PC-9 (cell line): ENCODE results near the gene ZFHX2. TPM values are rescaled to one million over a fixed set of nuclear protein-coding genes. Genes with fewer than 3 reads are reported as not detected.

Experiments
- BruUV-seq: library from RNA; stranded (reverse); fragments of 400-500 nt; replicated peaks from 2 replicates; lab custom pipeline; 2021; lab: Mats Ljungman, UMichigan
- CTCF ChIA-PET: fragments of 300-600 bp; sonication (Branson Sonifier 250); formaldehyde crosslinking; loops from one replicate; lab custom pipeline; 2022; ENCODE audit warnings: antibody characterized with exemption; lab: Charles Lee
- POLR2A ChIA-PET: fragments of 300-600 bp; sonication (Branson Sonifier 250); formaldehyde crosslinking; loops from one replicate; lab custom pipeline; 2022; ENCODE audit warnings: antibody characterized with exemption; ENCODE audit not compliant: unreplicated experiment; lab: Charles Lee
- DNase-seq, 2 experiments: peaks; one replicate each; pipeline versions ENCODE4 v3.0.0 to v3.0.0-alpha.2; 2015 to 2022; ENCODE audit warnings: mixed read lengths in 1 of 2
- H2AFZ ChIP-seq: fragments of 200-600 bp; sonication (generic); 2 replicates; pipeline ENCODE4 v1.8.1; 2017; ENCODE audit warnings: antibody characterized with exemption
- H3F3A ChIP-seq: fragments of 200-600 bp; sonication (generic); 2 replicates; pipeline ENCODE4 v1.8.1; 2017; ENCODE audit warnings: antibody characterized with exemption, mild to moderate bottlenecking, low read depth; ENCODE audit not compliant: insufficient read depth
- H3K27ac ChIP-seq: fragments of 200-600 bp; sonication (generic); 2 replicates; pipeline ENCODE4 v1.6.1; 2016; ENCODE audit warnings: mixed run types
- H3K27me3 ChIP-seq: fragments of 200-600 bp; sonication (generic); 2 replicates; pipeline ENCODE4 v1.6.1; 2016; ENCODE audit warnings: low read depth, mixed run types; ENCODE audit not compliant: insufficient read depth
- H3K36me3 ChIP-seq: fragments of 200-600 bp; sonication (generic); 2 replicates; pipeline ENCODE4 v1.6.1; 2016; ENCODE audit warnings: low read depth, mixed run types
- H3K4me1 ChIP-seq: fragments of 200-600 bp; sonication (generic); replicated peaks from 2 replicates; pipeline ENCODE4 v1.6.1; 2016; ENCODE audit warnings: mixed run types; ENCODE audit not compliant: insufficient read depth
- H3K4me2 ChIP-seq: fragments of 200-600 bp; sonication (generic); 2 replicates; pipeline ENCODE4 v1.6.1; 2017; ENCODE audit warnings: mixed run types
- H3K4me3 ChIP-seq: fragments of 200-600 bp; sonication (generic); 2 replicates; pipeline ENCODE4 v1.6.1; 2016; ENCODE audit warnings: mixed run types
- H3K79me2 ChIP-seq: fragments of 200-600 bp; sonication (generic); 2 replicates; pipeline ENCODE4 v1.6.1; 2017; ENCODE audit warnings: low read depth, mixed run types
- H3K9me2 ChIP-seq: fragments of 200-600 bp; sonication (generic); 2 replicates; pipeline ENCODE4 v1.8.1; 2017; ENCODE audit warnings: mild to moderate bottlenecking; ENCODE audit not compliant: insufficient read depth
- H3K9me3 ChIP-seq: fragments of 200-600 bp; sonication (generic); 2 replicates; pipeline ENCODE4 v1.8.1; 2016; ENCODE audit warnings: low read depth; ENCODE audit not compliant: insufficient read depth
- H4K20me1 ChIP-seq: fragments of 200-600 bp; sonication (generic); 2 replicates; pipeline ENCODE4 v1.8.1; 2017; ENCODE audit not compliant: insufficient read depth
- EZH2 ChIP-seq: fragments of 200-600 bp; sonication (generic); IDR thresholded peaks from 2 replicates; pipeline ENCODE4 v1.8.0; 2017; ENCODE audit warnings: antibody characterized with exemption, low read depth
- intact Hi-C: fragments of 100-400 bp; cut with micrococcal nuclease; formaldehyde crosslinking; loops from one replicate; pipeline ENCODE4 v1.10.0; 2022; ENCODE audit not compliant: unreplicated experiment
- total RNA-seq: library from RNA; stranded (reverse); gene quantifications from 2 replicates; pipeline ENCODE4 v1.2.3, GENCODE V29; 2021
- TF ChIP-seq, protein P1 (sequence below): fragments of 200-600 bp; sonication (generic); conservative IDR thresholded peaks from 2 replicates; pipeline ENCODE4 v1.6.1; 2017; ENCODE audit warnings: mixed run types, antibody characterized with exemption, mild to moderate bottlenecking, moderate library complexity

ZFHX2 gene
- total RNA-seq, 1 experiment from 2014 or later, result 5.3 TPM

DNA sequence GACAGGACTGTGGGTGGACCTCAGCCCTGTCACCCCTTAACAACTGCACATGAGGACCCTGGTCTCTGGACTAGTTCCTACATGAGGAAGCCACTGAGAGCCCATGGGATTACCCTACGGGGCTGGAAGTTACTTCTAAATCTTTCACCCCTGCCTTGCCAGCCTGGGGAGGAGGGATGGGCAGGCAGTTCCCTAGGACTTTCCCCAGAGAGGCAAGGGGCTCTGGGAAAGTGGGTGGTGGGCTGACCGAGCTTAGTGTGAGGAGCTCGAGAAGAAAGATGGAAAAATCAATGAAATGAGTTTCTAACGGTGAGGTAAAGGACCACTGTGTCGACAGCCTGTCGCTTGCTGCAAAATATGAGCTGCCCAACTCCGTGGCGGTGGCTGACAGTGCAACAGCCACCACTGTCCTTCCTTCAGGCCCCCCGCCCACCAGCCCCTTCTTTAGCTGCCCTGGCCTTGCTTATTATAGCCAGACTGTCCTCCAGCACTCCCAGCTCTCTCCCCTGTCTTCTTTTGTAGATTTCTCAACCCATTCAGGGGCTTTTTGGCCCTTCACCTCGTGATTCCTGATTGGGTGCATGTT is 5.0 kb downstream of the ZFHX2 start:
- Histone ChIP-seq H3K27ac (no peak overlapping the region), H3K9me3 (no peaks in the 10 kb centered on the region), H3K4me1 (no peaks in the 10 kb centered on the region), H3K27me3 (no peaks in the 10 kb centered on the region), H4K20me1 (no peaks in the 10 kb centered on the region), H3K4me3 (no peak overlapping the region), H2AFZ (no peak overlapping the region), H3K79me2 (no peaks in the 10 kb centered on the region), H3K4me2 (no peak overlapping the region), H3F3A (no peaks in the 10 kb centered on the region), H3K9me2 (no peaks in the 10 kb centered on the region), H3K36me3 (no peaks in the 10 kb centered on the region)
- intact Hi-C loops, result no loop called here
- POLR2A ChIA-PET, result no interaction called here
- TF ChIP-seq, protein P1, sequence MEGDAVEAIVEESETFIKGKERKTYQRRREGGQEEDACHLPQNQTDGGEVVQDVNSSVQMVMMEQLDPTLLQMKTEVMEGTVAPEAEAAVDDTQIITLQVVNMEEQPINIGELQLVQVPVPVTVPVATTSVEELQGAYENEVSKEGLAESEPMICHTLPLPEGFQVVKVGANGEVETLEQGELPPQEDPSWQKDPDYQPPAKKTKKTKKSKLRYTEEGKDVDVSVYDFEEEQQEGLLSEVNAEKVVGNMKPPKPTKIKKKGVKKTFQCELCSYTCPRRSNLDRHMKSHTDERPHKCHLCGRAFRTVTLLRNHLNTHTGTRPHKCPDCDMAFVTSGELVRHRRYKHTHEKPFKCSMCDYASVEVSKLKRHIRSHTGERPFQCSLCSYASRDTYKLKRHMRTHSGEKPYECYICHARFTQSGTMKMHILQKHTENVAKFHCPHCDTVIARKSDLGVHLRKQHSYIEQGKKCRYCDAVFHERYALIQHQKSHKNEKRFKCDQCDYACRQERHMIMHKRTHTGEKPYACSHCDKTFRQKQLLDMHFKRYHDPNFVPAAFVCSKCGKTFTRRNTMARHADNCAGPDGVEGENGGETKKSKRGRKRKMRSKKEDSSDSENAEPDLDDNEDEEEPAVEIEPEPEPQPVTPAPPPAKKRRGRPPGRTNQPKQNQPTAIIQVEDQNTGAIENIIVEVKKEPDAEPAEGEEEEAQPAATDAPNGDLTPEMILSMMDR, result no peak
- no peak for TF ChIP-seq EZH2
- no peak for DNase-seq
- no TSS peak for BruUV-seq
- CTCF ChIA-PET, result no interaction called here

DNA sequence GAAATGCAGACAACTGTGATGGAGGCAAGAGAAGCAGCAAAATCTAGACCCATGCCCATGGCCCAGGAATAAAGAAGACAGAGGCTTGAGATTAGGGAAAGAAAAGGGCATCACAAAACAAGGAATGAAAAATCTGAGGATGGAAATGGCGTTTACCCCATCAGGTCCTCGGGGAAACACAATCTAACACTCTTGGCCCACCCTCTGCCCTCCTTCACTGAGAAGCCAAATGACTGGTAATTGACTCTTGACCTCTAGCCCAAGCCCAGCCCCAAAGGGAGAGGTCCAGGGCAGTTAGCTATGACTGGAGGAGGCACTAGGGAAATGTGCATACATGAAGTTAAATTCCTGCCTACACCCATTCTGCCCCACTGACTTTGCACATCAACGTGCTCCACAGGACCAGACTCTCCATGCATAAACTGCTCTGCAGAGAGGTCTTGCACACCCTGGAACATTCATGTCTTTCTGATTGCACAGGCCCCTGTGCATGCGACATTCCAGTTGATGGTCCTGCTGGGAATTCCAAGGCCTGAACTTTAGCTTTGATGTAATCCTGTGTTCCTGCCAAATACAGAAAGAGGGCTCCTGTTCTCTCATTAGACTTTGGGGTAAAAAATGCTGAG is 5.7 kb downstream of the ZFHX2 start:
- Histone ChIP-seq H4K20me1 (no peaks in the 10 kb centered on the region), H3K4me3 (no peak overlapping the region), H3F3A (no peaks in the 10 kb centered on the region), H3K36me3 (no peaks in the 10 kb centered on the region), H3K9me2 (no peaks in the 10 kb centered on the region), H2AFZ (no peak overlapping the region), H3K79me2 (no peaks in the 10 kb centered on the region), H3K4me1 (no peaks in the 10 kb centered on the region), H3K27ac (no peak overlapping the region), H3K9me3 (no peaks in the 10 kb centered on the region), H3K27me3 (no peaks in the 10 kb centered on the region), H3K4me2 (no peak overlapping the region)
- TF ChIP-seq EZH2, result no peak
- TF ChIP-seq, protein P1, result no peak
- BruUV-seq, result no TSS peak
- POLR2A ChIA-PET, result no interaction called here
- CTCF ChIA-PET, result no interaction called here
- no peak for DNase-seq
- intact Hi-C loops, result no loop called here

DNA sequence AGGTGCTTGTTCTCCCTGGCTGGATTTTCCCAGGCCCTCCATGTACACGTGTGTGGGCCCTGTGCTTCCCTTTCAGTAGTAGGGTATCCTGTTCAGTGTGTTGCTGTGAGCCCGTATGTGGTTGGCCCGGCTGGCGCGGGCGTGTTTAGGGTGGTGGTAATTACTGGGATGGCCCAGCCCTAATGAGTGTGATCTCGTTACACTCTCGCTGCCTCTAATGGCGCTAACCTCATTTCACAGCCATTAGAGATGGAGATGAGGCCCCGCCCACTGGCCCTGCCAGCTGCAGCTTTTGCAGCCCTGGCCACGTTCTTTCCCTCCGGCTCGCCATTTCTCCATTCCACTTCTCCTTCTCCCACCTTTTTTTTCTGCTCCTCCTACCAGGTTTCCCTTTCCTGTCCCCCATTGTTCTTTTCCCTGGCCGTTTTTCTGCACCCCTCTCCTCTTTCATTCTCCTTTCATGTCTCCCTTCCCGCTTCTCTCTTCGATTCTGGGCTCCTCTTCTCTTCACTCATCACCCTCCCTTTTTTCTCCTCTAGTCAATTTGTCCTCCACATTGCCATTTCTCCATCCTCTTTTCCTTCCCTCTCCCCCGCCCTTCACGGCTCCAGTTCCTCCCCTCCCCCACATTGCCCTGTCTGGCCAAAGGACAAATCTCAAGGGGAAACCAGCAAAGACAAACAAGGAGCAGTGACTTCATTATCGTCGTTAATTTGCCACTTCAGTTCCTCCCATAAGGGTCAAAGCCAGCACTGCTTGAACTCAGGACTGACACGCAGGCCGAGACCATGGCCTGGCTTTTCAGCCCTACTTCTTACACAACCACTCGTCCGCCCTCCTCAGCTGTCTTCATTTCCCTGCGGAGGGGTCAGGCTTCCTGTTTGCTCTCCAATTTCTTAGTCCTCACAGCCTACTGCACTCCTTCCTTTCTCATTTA is 6.8 kb downstream of the ZFHX2 start:
- H3K27me3 ChIP-seq, result no peaks in the 10 kb centered on the region
- no peak overlapping the region for H2AFZ ChIP-seq
- no peaks in the 10 kb centered on the region for H3F3A ChIP-seq
- H3K36me3 ChIP-seq, result no peaks in the 10 kb centered on the region
- H3K9me2 ChIP-seq, result no peaks in the 10 kb centered on the region
- TF ChIP-seq, protein P1, result no peak
- TF ChIP-seq EZH2, result no peak
- no peak overlapping the region for H3K4me3 ChIP-seq
- H4K20me1 ChIP-seq, result no peaks in the 10 kb centered on the region
- intact Hi-C loops, result no loop called here
- DNase-seq, result no peak
- H3K4me2 ChIP-seq, result no peak overlapping the region
- ChIA-PET CTCF (no interaction called here), POLR2A (no interaction called here)
- H3K9me3 ChIP-seq, result no peaks in the 10 kb centered on the region
- no peak overlapping the region for H3K27ac ChIP-seq
- BruUV-seq, result no TSS peak
- H3K4me1 ChIP-seq, result no peaks in the 10 kb centered on the region
- H3K79me2 ChIP-seq, result no peaks in the 10 kb centered on the region
